ENCODE results near the gene NR1D1. TPM values are rescaled to one million over a fixed set of nuclear protein-coding genes. Genes with fewer than 3 reads are reported as not detected.

NR1D1 gene
- total RNA-seq, 1 experiment from 2014 or later: 8.8 TPM

- peak; percentile 84 for DNase-seq (ENCODE audit: low read depth, low spot score)
- H3K4me3 ChIP-seq (ENCODE audit: low read depth in 2 of 2, low read length in 2 of 2): peak overlapping the region; percentile 43 to 68
- peak; percentile 92 for ATAC-seq
- H3K27ac ChIP-seq (ENCODE audit: low read length): peak overlapping the region; percentile 97
- TF ChIP-seq SIN3A (IDR thresholded peaks at IDR 0.05; ENCODE audit: borderline replicate concordance, insufficient read depth, low read depth, low read length) (0 out of 2 replicates have a peak, but pooled peaks have one; percentile 86), CTCF (IDR thresholded peaks at IDR 0.05) (peak; percentile 90), POLR2AphosphoS5 (IDR thresholded peaks at IDR 0.05; ENCODE audit: low read depth, low read length) (peak; percentile 97), TCF7L2 (IDR thresholded peaks at IDR 0.05; ENCODE audit: low read depth, low read length) (no peak)
- TF ChIP-seq, protein P1, sequence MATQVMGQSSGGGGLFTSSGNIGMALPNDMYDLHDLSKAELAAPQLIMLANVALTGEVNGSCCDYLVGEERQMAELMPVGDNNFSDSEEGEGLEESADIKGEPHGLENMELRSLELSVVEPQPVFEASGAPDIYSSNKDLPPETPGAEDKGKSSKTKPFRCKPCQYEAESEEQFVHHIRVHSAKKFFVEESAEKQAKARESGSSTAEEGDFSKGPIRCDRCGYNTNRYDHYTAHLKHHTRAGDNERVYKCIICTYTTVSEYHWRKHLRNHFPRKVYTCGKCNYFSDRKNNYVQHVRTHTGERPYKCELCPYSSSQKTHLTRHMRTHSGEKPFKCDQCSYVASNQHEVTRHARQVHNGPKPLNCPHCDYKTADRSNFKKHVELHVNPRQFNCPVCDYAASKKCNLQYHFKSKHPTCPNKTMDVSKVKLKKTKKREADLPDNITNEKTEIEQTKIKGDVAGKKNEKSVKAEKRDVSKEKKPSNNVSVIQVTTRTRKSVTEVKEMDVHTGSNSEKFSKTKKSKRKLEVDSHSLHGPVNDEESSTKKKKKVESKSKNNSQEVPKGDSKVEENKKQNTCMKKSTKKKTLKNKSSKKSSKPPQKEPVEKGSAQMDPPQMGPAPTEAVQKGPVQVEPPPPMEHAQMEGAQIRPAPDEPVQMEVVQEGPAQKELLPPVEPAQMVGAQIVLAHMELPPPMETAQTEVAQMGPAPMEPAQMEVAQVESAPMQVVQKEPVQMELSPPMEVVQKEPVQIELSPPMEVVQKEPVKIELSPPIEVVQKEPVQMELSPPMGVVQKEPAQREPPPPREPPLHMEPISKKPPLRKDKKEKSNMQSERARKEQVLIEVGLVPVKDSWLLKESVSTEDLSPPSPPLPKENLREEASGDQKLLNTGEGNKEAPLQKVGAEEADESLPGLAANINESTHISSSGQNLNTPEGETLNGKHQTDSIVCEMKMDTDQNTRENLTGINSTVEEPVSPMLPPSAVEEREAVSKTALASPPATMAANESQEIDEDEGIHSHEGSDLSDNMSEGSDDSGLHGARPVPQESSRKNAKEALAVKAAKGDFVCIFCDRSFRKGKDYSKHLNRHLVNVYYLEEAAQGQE (IDR thresholded peaks at IDR 0.05; ENCODE audit: insufficient read depth in 1 of 2, low read depth in 2 of 2, low read length in 1 of 2): no peak
- in situ Hi-C loops (cut with HindIII; ENCODE audit: low pct_unique_long_range_greater_than_20kb, low sequenced_read_pairs): no loop called here
- no peaks in the 10 kb centered on the region for H3K27me3 ChIP-seq (ENCODE audit: control insufficient read depth, insufficient read depth, low read length)
- intact Hi-C loops (cut with micrococcal nuclease; ENCODE audit: unreplicated experiment): loop anchor here (1.0 to 10.0 kb wide), 2 partner anchors 55 to 99 kb away; partner anchors contain the start of gene CSF3
- ChIA-PET POLR2A (interaction anchor here (0.5 to 2.1 kb wide), 9 partner anchors 10 to 92 kb away, joined by 3 to 13 read pairs (median 4); partner anchors contain the start of gene NR1D1), CTCF (interaction anchor here (0.5 to 3.1 kb wide), 22 partner anchors 10 to 177 kb away, joined by 3 to 42 read pairs (median 4); partner anchors contain the start of genes CASC3, CSF3, MED24 and MSL1)
- H3K36me3 ChIP-seq (ENCODE audit: control insufficient read depth, insufficient read depth, low read length): no peaks in the 10 kb centered on the region
- H3K4me1 ChIP-seq (ENCODE audit: control insufficient read depth, insufficient read depth, low read length): peaks cover 39% of the 10 kb centered on the region
- TSS peak; percentile 98 for BruUV-seq (replicated peaks)
- no peaks in the 10 kb centered on the region for H3K9me3 ChIP-seq (ENCODE audit: control insufficient read depth, insufficient read depth, low read depth, low read length)
Measured at GRCh38 chr17:40113110-40113906, 12.9 kb upstream of the NR1D1 start.

GRCh38 chr17:40112718-40113109, 12.3 kb upstream of the NR1D1 start:
- Histone ChIP-seq H3K4me3 (ENCODE audit: low read depth in 2 of 2, low read length in 2 of 2) (no peak overlapping the region), H3K27ac (ENCODE audit: low read length) (peak overlapping the region; percentile 75), H3K9me3 (ENCODE audit: control insufficient read depth, insufficient read depth, low read depth, low read length) (no peaks in the 10 kb centered on the region), H3K4me1 (ENCODE audit: control insufficient read depth, insufficient read depth, low read length) (peaks cover 45% of the 10 kb centered on the region), H3K36me3 (ENCODE audit: control insufficient read depth, insufficient read depth, low read length) (no peaks in the 10 kb centered on the region), H3K27me3 (ENCODE audit: control insufficient read depth, insufficient read depth, low read length) (no peaks in the 10 kb centered on the region)
- BruUV-seq (replicated peaks): no TSS peak
- CTCF ChIA-PET: interaction anchor here (0.5 to 3.1 kb wide), 20 partner anchors 9 to 175 kb away, joined by 3 to 42 read pairs (median 3); partner anchors contain the start of genes CASC3, CSF3, MED24 and MSL1
- DNase-seq (ENCODE audit: low read depth, low spot score): no peak
- intact Hi-C loops (cut with micrococcal nuclease; ENCODE audit: unreplicated experiment): loop anchor here (1.0 to 10.0 kb wide), 2 partner anchors 56 to 98 kb away; partner anchors contain the start of gene CSF3
- POLR2A ChIA-PET: interaction anchor here (0.5 to 2.1 kb wide), 9 partner anchors 10 to 160 kb away, joined by 3 to 13 read pairs (median 4); partner anchors contain the start of gene NR1D1
- no peak for ATAC-seq
- TF ChIP-seq POLR2AphosphoS5 (IDR thresholded peaks at IDR 0.05; ENCODE audit: low read depth, low read length): no peak
- TF ChIP-seq CTCF (IDR thresholded peaks at IDR 0.05): no peak
- TF ChIP-seq, protein P1 (IDR thresholded peaks at IDR 0.05; ENCODE audit: insufficient read depth in 1 of 2, low read depth in 2 of 2, low read length in 1 of 2): no peak
- no peak for TF ChIP-seq SIN3A (IDR thresholded peaks at IDR 0.05; ENCODE audit: borderline replicate concordance, insufficient read depth, low read depth, low read length)
- no peak for TF ChIP-seq TCF7L2 (IDR thresholded peaks at IDR 0.05; ENCODE audit: low read depth, low read length)
- in situ Hi-C loops (cut with HindIII; ENCODE audit: low pct_unique_long_range_greater_than_20kb, low sequenced_read_pairs): no loop called here
